ENCODE measurements around the gene CFAP251. TPM values are rescaled to one million over a fixed set of nuclear protein-coding genes. Genes with fewer than 3 reads are reported as not detected.

Gene CFAP251
- total RNA-seq, 2 experiments from 2014 or later = 2.0 to 2.9 TPM

DNA sequence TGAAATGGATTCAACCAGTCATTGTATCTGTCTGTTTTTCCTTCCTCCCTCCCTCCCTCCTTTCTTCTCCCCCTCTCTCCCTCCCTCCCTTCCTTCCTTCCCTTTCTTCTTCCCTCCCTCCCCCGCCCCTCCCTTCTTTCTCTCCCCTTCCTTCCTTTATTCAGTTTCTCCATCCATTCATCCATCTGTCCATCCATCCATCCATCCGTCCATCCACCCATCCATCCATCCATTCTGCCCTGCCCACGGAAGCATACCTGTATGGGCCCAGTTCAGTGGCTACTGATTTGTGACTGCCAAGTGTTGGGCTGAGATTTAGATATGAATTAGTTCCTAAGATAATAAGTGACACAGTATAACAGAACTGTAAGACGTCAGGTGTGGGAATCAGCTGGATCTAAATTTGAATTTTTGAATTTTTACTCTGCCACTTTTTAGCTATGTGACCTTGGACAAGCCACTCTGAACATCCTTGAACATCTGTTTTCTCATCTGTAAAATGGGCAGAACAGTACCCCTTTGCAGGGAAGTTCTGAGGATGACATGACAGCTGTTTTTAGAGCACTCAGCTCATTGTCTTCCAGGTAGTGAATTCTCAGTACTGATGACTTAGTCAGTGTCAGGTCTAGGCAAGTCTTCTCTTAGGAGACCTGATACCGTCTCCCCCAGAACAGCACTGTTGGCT is 42.9 kb downstream of the CFAP251 start:
- DNase-seq (no peak), ATAC-seq (no peak)
- Mint-ChIP-seq H3K4me3 (no peak overlapping the region), H3K36me3 (ENCODE audit: low read depth) (no peaks in the 10 kb centered on the region), H3K27me3 (no peaks in the 10 kb centered on the region), H3K9me3 (no peaks in the 10 kb centered on the region), H3K4me1 (ENCODE audit: low read depth) (no peaks in the 10 kb centered on the region), H3K27ac (no peak overlapping the region)
- intact Hi-C loops (cut with micrococcal nuclease) = no loop called here
- ChIA-PET POLR2A (interaction anchor here (0.8 to 1.1 kb wide), 3 partner anchors 15 to 172 kb away, joined by 3 read pairs; no protein-coding TSS in a partner anchor), CTCF (interaction anchor here (0.7 kb wide), 1 partner anchor 46 kb away, joined by 3 read pairs; no protein-coding TSS in a partner anchor)
- TF ChIP-seq, protein P1, sequence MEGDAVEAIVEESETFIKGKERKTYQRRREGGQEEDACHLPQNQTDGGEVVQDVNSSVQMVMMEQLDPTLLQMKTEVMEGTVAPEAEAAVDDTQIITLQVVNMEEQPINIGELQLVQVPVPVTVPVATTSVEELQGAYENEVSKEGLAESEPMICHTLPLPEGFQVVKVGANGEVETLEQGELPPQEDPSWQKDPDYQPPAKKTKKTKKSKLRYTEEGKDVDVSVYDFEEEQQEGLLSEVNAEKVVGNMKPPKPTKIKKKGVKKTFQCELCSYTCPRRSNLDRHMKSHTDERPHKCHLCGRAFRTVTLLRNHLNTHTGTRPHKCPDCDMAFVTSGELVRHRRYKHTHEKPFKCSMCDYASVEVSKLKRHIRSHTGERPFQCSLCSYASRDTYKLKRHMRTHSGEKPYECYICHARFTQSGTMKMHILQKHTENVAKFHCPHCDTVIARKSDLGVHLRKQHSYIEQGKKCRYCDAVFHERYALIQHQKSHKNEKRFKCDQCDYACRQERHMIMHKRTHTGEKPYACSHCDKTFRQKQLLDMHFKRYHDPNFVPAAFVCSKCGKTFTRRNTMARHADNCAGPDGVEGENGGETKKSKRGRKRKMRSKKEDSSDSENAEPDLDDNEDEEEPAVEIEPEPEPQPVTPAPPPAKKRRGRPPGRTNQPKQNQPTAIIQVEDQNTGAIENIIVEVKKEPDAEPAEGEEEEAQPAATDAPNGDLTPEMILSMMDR (IDR thresholded peaks at IDR 0.05) = no peak

DNA sequence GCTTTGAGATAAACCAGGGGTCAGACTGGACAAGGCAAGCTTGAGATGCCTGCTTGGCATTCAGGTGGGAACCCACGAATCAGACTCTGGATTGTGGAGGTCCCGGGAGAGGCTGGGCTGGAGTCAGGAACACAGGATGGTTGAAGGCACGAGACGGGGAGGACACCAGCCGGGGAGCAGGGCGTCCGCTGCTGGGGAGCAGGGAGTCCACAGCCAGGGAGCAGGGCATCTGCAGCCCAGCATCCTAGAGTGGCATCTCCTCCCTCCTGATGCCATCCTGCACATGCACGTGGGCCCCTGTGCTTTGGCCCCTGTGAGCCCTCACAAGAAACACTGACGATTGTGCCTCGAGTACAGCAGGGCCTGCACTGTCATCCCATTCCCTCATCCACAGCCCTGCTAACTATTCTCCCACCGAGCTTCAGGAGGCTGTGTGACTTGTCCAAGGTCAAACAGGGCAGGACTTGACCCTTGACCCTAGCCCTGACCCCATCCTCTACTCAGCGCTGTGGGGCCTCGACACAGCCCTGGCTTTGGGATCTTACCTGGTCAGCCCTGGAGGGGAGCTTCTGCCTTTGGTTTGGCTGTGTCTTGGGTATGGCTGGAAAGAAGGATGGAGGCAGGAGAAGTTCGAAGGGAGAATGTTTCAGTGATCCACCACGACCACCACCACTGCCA is 45.1 kb downstream of the CFAP251 start:
- TF ChIP-seq, protein P1 (IDR thresholded peaks at IDR 0.05) = no peak
- DNase-seq (no peak), ATAC-seq (no peak)
- H3K36me3 Mint-ChIP-seq (ENCODE audit: low read depth) = no peaks in the 10 kb centered on the region
- H3K9me3 Mint-ChIP-seq = no peaks in the 10 kb centered on the region
- ChIA-PET POLR2A (no interaction called here), CTCF (interaction anchor here (1.1 kb wide), 1 partner anchor 20 kb away, joined by 4 read pairs; no protein-coding TSS in a partner anchor)
- no peaks in the 10 kb centered on the region for H3K27me3 Mint-ChIP-seq
- H3K4me3 Mint-ChIP-seq = no peak overlapping the region
- H3K27ac Mint-ChIP-seq = no peak overlapping the region
- intact Hi-C loops (cut with micrococcal nuclease) = no loop called here
- no peaks in the 10 kb centered on the region for H3K4me1 Mint-ChIP-seq (ENCODE audit: low read depth)

DNA sequence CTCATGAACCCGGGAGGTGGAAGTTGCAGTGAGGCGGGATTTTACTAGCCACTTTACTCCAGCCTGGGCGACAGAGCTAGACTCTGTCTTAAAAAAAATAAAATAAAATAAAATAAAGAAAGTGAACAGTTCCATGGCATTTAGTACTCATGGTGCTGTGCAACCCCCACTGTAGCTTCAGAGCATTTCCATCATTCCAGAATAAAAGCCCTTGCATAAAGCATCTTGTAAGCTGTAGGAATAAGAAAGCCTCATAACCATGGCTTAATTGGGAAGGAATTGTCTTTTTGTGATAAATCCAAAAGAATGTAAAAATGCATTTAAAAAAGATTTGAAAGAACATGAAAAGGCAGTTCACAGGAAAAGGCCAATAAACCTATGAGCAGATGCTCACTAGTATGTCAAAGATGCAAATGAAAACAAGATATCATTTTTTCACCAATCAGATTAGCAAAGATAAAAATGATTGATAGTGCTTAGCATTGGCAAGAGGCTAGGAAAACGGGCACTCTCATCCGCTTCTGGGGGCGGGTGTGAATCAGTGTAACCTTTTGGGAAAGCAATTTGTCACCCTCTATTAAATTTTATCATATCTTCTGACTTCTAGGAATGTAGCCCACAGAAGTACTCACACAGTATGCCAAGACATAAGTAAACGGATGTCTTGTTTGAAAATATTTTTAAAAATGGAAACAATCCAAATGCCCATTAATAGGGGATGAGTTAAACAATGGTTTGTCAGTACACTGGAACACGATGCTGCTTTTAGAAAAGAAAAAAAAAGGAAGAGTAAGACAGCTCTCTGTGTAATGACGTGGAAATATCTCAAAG is 46.6 kb downstream of the CFAP251 start:
- no peak overlapping the region for H3K4me3 Mint-ChIP-seq
- no peaks in the 10 kb centered on the region for H3K4me1 Mint-ChIP-seq (ENCODE audit: low read depth)
- no peaks in the 10 kb centered on the region for H3K27me3 Mint-ChIP-seq
- CTCF ChIA-PET = interaction anchor here (1.1 kb wide), 1 partner anchor 18 kb away, joined by 4 read pairs; no protein-coding TSS in a partner anchor
- H3K27ac Mint-ChIP-seq = no peak overlapping the region
- TF ChIP-seq, protein P1 (IDR thresholded peaks at IDR 0.05) = no peak
- POLR2A ChIA-PET = interaction anchor here (0.8 kb wide), 1 partner anchor 26 kb away, joined by 3 read pairs; no protein-coding TSS in a partner anchor
- DNase-seq (no peak), ATAC-seq (no peak)
- intact Hi-C loops (cut with micrococcal nuclease) = no loop called here
- H3K36me3 Mint-ChIP-seq (ENCODE audit: low read depth) = no peaks in the 10 kb centered on the region
- H3K9me3 Mint-ChIP-seq = no peaks in the 10 kb centered on the region

DNA sequence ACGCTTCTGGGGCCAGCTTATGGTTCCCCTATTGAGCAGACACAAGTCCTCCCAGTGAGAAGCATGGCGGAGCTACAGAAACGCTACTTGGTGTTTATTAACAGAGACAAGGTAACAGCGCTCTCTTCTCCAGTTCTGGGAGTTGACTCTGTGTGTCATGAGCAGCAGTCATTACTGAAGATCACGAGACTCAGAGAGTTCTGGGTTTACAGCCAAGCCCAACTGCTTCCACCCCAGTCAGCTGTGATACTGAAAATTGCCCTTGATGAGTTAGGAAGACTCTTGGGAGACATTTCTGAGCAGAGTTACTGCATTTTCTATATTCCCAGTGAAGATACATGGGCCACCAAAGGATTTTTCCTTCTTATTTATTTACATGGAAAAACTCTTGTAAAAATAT is 48.6 kb downstream of the CFAP251 start:
- no peaks in the 10 kb centered on the region for H3K36me3 Mint-ChIP-seq (ENCODE audit: low read depth)
- ChIA-PET POLR2A (no interaction called here), CTCF (no interaction called here)
- TF ChIP-seq, protein P1 (IDR thresholded peaks at IDR 0.05) = no peak
- no peak overlapping the region for H3K4me3 Mint-ChIP-seq
- ATAC-seq (no peak), DNase-seq (no peak)
- no peaks in the 10 kb centered on the region for H3K4me1 Mint-ChIP-seq (ENCODE audit: low read depth)
- H3K9me3 Mint-ChIP-seq = peaks cover under 1% of the 10 kb centered on the region
- H3K27ac Mint-ChIP-seq = no peak overlapping the region
- intact Hi-C loops (cut with micrococcal nuclease) = no loop called here
- no peaks in the 10 kb centered on the region for H3K27me3 Mint-ChIP-seq

Measured in activated CD8-positive, alpha-beta T cell treated with anti-CD3 and anti-CD28 coated beads for 36 hours (primary cell).